ENCODE data around the gene AZIN2.

DNA sequence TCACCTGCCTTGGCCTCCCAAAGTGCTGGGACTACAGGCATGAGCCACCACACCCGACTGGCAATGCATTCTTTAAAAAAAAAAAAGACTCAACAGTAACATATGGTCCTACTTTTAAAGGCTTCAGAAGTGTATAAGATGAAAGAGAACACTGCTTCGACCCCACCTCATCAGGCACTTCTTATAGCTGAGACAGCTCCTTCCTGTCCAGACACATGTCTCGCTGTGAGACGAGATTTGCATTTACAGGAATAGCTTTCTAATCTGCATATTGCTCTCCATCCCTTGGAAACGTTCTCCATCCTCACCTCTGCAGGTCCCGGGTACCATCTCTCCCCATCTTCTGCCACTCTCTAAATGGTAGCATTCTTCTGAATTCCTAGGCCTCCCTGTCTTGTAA, 6.7 kb downstream of the AZIN2 start:
- TF ChIP-seq POLR2AphosphoS5 (IDR thresholded peaks at IDR 0.05) (no peak), POLR2A (IDR thresholded peaks at IDR 0.05; ENCODE audit: low read depth) (no peak)
- TF ChIP-seq, protein P1, sequence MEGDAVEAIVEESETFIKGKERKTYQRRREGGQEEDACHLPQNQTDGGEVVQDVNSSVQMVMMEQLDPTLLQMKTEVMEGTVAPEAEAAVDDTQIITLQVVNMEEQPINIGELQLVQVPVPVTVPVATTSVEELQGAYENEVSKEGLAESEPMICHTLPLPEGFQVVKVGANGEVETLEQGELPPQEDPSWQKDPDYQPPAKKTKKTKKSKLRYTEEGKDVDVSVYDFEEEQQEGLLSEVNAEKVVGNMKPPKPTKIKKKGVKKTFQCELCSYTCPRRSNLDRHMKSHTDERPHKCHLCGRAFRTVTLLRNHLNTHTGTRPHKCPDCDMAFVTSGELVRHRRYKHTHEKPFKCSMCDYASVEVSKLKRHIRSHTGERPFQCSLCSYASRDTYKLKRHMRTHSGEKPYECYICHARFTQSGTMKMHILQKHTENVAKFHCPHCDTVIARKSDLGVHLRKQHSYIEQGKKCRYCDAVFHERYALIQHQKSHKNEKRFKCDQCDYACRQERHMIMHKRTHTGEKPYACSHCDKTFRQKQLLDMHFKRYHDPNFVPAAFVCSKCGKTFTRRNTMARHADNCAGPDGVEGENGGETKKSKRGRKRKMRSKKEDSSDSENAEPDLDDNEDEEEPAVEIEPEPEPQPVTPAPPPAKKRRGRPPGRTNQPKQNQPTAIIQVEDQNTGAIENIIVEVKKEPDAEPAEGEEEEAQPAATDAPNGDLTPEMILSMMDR (IDR thresholded peaks at IDR 0.05) = no peak

Data from esophagus muscularis mucosa (tissue), 3 donors.